ENCODE results near the gene COL4A2. TPM values are rescaled to one million over a fixed set of nuclear protein-coding genes. Genes with fewer than 3 reads are reported as not detected.

The COL4A2 gene
- total and polyA plus RNA-seq, 2 experiments from 2014 or later = 146 to 455 TPM

DNA sequence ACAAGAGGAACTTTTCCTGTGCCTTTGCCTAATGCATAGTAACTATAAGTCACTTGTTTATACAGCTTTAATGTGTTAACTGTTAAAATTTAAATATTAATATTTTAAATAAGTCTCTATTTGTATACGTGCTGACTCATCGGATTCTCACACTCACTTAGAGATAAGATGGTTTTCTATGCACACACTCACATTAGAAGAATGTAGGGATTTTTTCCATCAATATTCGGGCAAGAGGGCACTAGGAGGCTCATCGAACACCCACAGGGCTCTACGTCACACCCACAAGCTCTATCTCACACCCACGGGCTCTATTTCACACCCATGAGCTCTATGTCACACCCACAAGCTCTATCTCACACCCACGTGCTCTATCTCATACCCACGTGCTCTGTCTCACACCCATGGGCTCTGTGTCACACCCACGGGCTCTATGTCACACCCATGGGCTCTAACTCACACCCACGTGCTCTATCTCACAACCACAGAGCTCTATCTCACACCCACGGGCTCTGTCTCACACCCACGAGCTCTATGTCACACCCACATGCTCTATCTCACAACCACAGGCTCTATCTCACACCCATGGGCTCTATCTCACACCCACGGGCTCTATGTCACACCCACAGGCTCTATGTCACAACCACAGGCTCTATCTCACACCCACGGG, 73.4 kb downstream of the COL4A2 start:
- in situ Hi-C loops (cut with MboI) = no loop called here
- Histone ChIP-seq H3K9ac (peak overlapping the region; percentile 47), H3K4me2 (ENCODE audit: unreplicated experiment) (peak overlapping the region; percentile 43), H3K4me1 (ENCODE audit: insufficient read depth) (peaks cover 25% of the 10 kb centered on the region), H3F3A (ENCODE audit: insufficient read depth) (peaks cover 18% of the 10 kb centered on the region), H3K27ac (peak overlapping the region; percentile 84), H3K9me3 (ENCODE audit: low read depth) (no peaks in the 10 kb centered on the region), H3K79me2 (ENCODE audit: insufficient read depth) (no peaks in the 10 kb centered on the region), H3K4me3 (no peak overlapping the region), H2AFZ (no peak overlapping the region), H3K9me2 (ENCODE audit: insufficient read depth) (no peaks in the 10 kb centered on the region), H3K27me3 (replicated peaks; ENCODE audit: insufficient read depth) (no peaks in the 10 kb centered on the region), H3K36me3 (ENCODE audit: low read depth) (no peaks in the 10 kb centered on the region), H4K20me1 (ENCODE audit: insufficient read depth) (no peaks in the 10 kb centered on the region)
- TF ChIP-seq EZH2phosphoT487 (IDR thresholded peaks at IDR 0.05; ENCODE audit: insufficient read depth, low read depth) (no peak), EZH2 (IDR thresholded peaks at IDR 0.05; ENCODE audit: insufficient read depth, poor library complexity, severe bottlenecking) (no peak)
- WGBS, 2 experiments (ENCODE audit: low coverage in 1 of 2, low lambda C conversion rate in 2 of 2, missing lambda C conversion rate in 2 of 2) = 64 to 70% methylated on average over 14 of the region's 14 CpGs
- peak; percentile 77 for DNase-seq

DNA sequence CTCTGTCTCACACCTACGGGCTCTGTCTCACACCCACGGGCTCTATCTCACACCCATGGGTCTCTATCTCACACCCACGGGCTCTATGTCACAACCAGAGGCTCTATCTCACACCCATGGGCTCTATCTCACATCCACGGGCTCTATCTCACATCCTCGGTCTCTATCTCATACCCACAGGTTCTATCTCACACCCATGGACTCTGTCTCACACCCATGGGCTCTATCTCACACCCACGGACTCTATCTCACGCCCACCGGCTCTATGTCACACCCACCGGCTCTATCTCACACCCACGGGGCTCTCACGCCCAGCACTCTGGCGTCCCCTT, 73.9 kb downstream of the COL4A2 start:
- no peak for DNase-seq
- no peak overlapping the region for H2AFZ ChIP-seq
- H3K9me3 ChIP-seq (ENCODE audit: low read depth) = no peaks in the 10 kb centered on the region
- H3K27me3 ChIP-seq (replicated peaks; ENCODE audit: insufficient read depth) = no peaks in the 10 kb centered on the region
- WGBS, 2 experiments (ENCODE audit: low coverage in 1 of 2, low lambda C conversion rate in 2 of 2, missing lambda C conversion rate in 2 of 2) = 92 to 98% methylated on average over 8 to 12 of the region's 12 CpGs
- H3K9me2 ChIP-seq (ENCODE audit: insufficient read depth) = no peaks in the 10 kb centered on the region
- TF ChIP-seq EZH2 (IDR thresholded peaks at IDR 0.05; ENCODE audit: insufficient read depth, poor library complexity, severe bottlenecking) (no peak), EZH2phosphoT487 (IDR thresholded peaks at IDR 0.05; ENCODE audit: insufficient read depth, low read depth) (no peak)
- peak overlapping the region; percentile 84 for H3K27ac ChIP-seq
- H4K20me1 ChIP-seq (ENCODE audit: insufficient read depth) = no peaks in the 10 kb centered on the region
- no peaks in the 10 kb centered on the region for H3K79me2 ChIP-seq (ENCODE audit: insufficient read depth)
- H3K36me3 ChIP-seq (ENCODE audit: low read depth) = no peaks in the 10 kb centered on the region
- peaks cover 25% of the 10 kb centered on the region for H3K4me1 ChIP-seq (ENCODE audit: insufficient read depth)
- peak overlapping the region; percentile 21 for H3K4me2 ChIP-seq (ENCODE audit: unreplicated experiment)
- peak overlapping the region; percentile 47 for H3K9ac ChIP-seq
- peaks cover 19% of the 10 kb centered on the region for H3F3A ChIP-seq (ENCODE audit: insufficient read depth)
- H3K4me3 ChIP-seq = no peak overlapping the region
- in situ Hi-C loops (cut with MboI) = no loop called here

DNA sequence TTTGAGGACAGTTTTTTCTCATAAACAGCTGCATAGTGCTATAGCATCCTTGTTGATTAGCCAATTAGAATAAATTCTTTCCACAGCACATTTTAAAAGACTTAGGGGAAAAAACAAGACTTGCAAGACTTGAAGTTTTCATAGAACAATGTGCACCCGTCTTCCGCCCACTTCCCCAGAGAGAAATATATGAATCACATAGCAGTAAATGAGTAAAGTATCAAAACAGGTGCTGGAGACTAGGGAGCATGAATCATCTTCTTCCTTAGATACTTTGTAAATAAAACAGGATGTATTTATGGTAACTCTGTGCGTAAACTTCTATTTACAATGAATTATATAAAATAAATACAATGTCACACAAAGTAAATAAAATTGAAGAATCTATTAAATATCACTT, 75.1 kb downstream of the COL4A2 start:
- Histone ChIP-seq H3K9me3 (ENCODE audit: low read depth) (no peaks in the 10 kb centered on the region), H2AFZ (no peak overlapping the region), H3K4me3 (no peak overlapping the region), H3K79me2 (ENCODE audit: insufficient read depth) (no peaks in the 10 kb centered on the region), H3K9ac (no peak overlapping the region), H3K36me3 (ENCODE audit: low read depth) (no peaks in the 10 kb centered on the region), H3K27ac (peak overlapping the region; percentile 57), H3K4me2 (ENCODE audit: unreplicated experiment) (peak overlapping the region; percentile 18), H3K9me2 (ENCODE audit: insufficient read depth) (no peaks in the 10 kb centered on the region), H3K4me1 (ENCODE audit: insufficient read depth) (peaks cover 25% of the 10 kb centered on the region), H3F3A (ENCODE audit: insufficient read depth) (peaks cover 22% of the 10 kb centered on the region), H4K20me1 (ENCODE audit: insufficient read depth) (no peaks in the 10 kb centered on the region), H3K27me3 (replicated peaks; ENCODE audit: insufficient read depth) (no peaks in the 10 kb centered on the region)
- TF ChIP-seq EZH2phosphoT487 (IDR thresholded peaks at IDR 0.05; ENCODE audit: insufficient read depth, low read depth) = no peak
- TF ChIP-seq EZH2 (IDR thresholded peaks at IDR 0.05; ENCODE audit: insufficient read depth, poor library complexity, severe bottlenecking) = no peak
- in situ Hi-C loops (cut with MboI) = no loop called here
- DNase-seq = peak; percentile 90
- 32 to 37% methylated on average over 3 of the region's 3 CpGs for WGBS, 2 experiments (ENCODE audit: low coverage in 1 of 2, low lambda C conversion rate in 2 of 2, missing lambda C conversion rate in 2 of 2)

DNA sequence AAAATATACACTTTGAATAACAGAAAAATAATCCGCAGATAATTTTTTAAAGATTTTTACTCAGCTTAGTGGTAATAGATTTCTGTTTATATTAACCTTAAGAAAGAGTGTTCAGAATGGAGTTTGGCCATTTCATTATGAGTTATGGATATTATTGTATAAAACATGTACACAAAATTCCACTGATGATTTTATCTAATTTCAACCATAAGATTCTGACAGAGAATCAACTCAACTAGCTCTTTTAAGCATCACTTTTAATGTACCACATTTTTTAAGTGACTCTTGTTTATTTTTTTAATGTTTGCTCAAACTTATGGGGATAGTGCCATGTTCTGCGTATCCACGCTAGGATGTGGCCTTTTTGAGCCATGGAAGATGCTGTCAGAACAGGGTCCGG, 75.7 kb downstream of the COL4A2 start:
- H3K27me3 ChIP-seq (replicated peaks; ENCODE audit: insufficient read depth) = no peaks in the 10 kb centered on the region
- H3K79me2 ChIP-seq (ENCODE audit: insufficient read depth) = no peaks in the 10 kb centered on the region
- TF ChIP-seq EZH2phosphoT487 (IDR thresholded peaks at IDR 0.05; ENCODE audit: insufficient read depth, low read depth) (no peak), EZH2 (IDR thresholded peaks at IDR 0.05; ENCODE audit: insufficient read depth, poor library complexity, severe bottlenecking) (no peak)
- H2AFZ ChIP-seq = no peak overlapping the region
- 89 to 94% methylated on average over 4 of the region's 4 CpGs for WGBS, 2 experiments (ENCODE audit: low coverage in 1 of 2, low lambda C conversion rate in 2 of 2, missing lambda C conversion rate in 2 of 2)
- no peaks in the 10 kb centered on the region for H4K20me1 ChIP-seq (ENCODE audit: insufficient read depth)
- no peak overlapping the region for H3K4me3 ChIP-seq
- peak overlapping the region; percentile 57 for H3K27ac ChIP-seq
- H3K4me1 ChIP-seq (ENCODE audit: insufficient read depth) = peaks cover 25% of the 10 kb centered on the region
- no peaks in the 10 kb centered on the region for H3K9me3 ChIP-seq (ENCODE audit: low read depth)
- 0 out of 2 replicates have a peak overlapping the region, but pooled peaks have one; percentile 20 for H3K9ac ChIP-seq
- peaks cover 22% of the 10 kb centered on the region for H3F3A ChIP-seq (ENCODE audit: insufficient read depth)
- no peaks in the 10 kb centered on the region for H3K9me2 ChIP-seq (ENCODE audit: insufficient read depth)
- H3K36me3 ChIP-seq (ENCODE audit: low read depth) = no peaks in the 10 kb centered on the region
- H3K4me2 ChIP-seq (ENCODE audit: unreplicated experiment) = no peak overlapping the region
- in situ Hi-C loops (cut with MboI) = no loop called here
- no peak for DNase-seq
